ENCODE measurements around the gene OR2AK2. TPM values are rescaled to one million over a fixed set of nuclear protein-coding genes. Genes with fewer than 3 reads are reported as not detected.
"Not testable (repeated sequence)": the region's sequence is repeated elsewhere in the genome, so short reads cannot be mapped to it uniquely, and the experiment has no call there.

Gene OR2AK2, protein sequence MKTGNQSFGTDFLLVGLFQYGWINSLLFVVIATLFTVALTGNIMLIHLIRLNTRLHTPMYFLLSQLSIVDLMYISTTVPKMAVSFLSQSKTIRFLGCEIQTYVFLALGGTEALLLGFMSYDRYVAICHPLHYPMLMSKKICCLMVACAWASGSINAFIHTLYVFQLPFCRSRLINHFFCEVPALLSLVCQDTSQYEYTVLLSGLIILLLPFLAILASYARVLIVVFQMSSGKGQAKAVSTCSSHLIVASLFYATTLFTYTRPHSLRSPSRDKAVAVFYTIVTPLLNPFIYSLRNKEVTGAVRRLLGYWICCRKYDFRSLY
- polyA plus RNA-seq (2013, experiment 1 of 2; ENCODE audit: insufficient read length): not detected
- not detected for polyA plus RNA-seq (2013, experiment 2 of 2; ENCODE audit: insufficient read length)

GRCh38 chr1:247964933-247965332 lies at the start of gene OR2AK2:
Gene OR2AK2, plus strand, starts transcription at chr1:247965233. Its CDS starts 144 bp downstream, at chr1:247965377.
- no peak for DNase-seq

DNA sequence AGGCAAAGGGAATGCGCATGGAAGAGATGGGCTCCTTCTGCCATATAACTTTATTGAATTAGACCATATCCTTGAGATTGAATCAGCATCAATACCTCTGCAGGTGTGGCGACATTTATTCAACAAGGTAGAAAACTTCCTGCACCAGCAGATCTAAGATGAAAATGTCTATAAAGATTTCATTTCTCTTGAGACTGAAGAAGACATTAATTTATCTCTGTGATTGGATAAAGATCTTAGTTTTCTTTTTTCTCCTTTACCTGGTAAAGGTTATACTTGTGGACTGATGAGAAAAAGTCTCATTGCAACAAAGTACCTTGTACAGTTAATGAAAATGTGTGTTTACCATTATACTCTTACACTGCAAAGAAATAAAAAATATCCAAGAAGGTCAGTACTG lies 45.1 kb upstream of the OR2AK2 start, which contains the start of gene OR2T8:
Gene OR2T8 (plus strand): TSS at position 301 of the 400 bp plus-strand sequence. CDS start 766 bp downstream, outside the sequence.
- DNase-seq: no peak

DNA sequence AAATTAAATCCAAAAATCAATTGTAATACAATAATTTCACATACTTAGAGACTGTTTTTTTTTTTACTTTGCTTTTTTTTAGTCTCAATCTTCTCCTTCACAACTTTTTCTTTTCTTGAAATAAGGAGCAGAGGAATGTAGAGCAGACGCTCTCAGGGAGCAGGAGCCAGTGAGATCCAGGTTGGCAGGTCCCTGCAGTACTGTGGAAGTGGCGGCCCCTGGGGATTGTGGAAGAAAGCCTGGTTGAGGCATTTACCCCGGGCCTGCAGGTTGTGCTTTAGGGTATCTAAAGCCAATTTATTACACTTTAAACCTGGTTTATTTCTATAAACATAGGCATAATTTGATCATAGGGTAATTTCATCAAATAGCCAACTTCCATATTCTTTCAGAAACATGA lies 41.1 kb upstream of the OR2AK2 start:
- DNase-seq: no peak

DNA sequence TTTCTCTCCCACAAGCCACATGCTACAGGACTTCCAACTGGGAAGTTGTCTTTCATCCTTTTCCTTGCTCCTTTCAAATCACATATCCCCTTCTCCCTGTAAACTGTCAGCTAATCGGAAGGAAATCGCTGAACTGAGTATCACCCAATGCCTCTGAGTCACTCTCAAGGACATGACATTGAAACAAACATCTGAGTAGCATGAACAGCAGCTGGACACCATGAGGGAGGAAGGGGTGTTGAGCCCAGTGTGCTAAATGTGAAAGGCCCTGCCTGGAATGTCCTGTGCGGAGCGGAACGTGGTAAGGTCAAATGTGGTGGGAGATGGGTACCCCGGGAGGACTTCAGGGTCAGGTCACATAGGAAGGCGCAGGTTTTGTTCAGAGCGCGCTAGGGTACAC lies 40.2 kb upstream of the OR2AK2 start, which contains the start of gene OR2AJ1:
Gene OR2AJ1 (plus strand): TSS at position 22 of the 400 bp plus-strand sequence. CDS start 8,880 bp downstream, outside the sequence.
- no peak for DNase-seq

DNA sequence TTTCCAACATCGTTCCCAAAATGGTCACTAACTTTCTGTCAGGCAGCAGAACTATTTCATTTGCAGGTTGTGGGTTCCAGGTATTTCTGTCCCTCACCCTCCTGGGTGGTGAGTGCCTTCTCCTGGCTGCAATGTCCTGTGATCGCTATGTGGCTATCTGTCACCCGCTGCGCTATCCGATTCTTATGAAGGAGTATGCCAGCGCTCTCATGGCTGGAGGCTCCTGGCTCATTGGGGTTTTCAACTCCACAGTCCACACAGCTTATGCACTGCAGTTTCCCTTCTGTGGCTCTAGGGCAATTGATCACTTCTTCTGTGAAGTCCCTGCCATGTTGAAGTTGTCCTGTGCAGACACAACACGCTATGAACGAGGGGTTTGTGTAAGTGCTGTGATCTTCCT lies 31.0 kb upstream of the OR2AK2 start:
- DNase-seq: no peak

- no peak for DNase-seq
Observed at GRCh38 chr1:247935781-247936180, 29.3 kb upstream of the OR2AK2 start.

- no peak for DNase-seq
Observed at GRCh38 chr1:247936415-247936814, 28.6 kb upstream of the OR2AK2 start.

DNA sequence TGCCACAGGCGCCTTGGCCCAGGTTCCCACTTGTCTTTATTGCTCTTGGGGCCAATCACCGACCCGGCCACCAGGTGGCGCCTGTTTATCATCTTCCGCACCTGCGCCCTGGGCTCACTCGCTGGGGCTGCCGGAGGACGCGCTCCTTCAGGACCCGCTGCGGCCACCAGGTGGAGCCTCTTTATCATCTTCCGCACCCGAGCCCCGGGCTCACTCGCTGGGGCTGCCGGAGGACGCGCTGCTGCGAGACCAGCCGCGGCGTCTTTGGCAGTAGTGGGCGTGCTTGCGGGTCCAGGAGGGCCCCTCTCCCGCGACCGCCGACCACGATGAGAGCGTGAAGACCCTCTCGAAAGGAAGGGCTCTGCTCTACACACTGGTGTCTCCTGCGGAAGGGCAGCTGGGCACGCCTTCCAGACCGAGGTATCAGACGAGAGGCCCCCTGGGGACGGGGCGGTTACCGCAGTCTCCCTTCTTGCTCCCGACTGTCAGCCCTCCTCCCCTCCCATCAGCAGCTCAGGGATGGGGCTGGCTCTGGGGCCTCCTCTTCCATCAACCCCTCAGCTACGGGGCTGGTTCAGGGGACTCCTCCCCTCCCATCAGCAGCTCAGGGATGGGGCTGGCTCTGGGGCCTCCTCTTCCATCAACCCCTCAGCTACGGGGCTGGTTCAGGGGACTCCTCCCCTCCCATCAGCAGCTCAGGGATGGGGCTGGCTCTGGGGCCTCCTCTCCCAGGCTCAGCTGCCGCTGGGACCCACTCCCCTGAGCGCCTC lies 27.9 kb upstream of the OR2AK2 start:
- DNase-seq: not testable (repeated sequence)

- DNase-seq: no peak
Observed at GRCh38 chr1:247942624-247943023, 22.4 kb upstream of the OR2AK2 start.

- no peak for DNase-seq
Observed at GRCh38 chr1:247948558-247948957, 16.5 kb upstream of the OR2AK2 start, which contains the start of gene OR2L8. Gene OR2L8, plus strand, starts transcription at chr1:247948858. Its CDS starts 0 bp downstream, at chr1:247948858.

DNA sequence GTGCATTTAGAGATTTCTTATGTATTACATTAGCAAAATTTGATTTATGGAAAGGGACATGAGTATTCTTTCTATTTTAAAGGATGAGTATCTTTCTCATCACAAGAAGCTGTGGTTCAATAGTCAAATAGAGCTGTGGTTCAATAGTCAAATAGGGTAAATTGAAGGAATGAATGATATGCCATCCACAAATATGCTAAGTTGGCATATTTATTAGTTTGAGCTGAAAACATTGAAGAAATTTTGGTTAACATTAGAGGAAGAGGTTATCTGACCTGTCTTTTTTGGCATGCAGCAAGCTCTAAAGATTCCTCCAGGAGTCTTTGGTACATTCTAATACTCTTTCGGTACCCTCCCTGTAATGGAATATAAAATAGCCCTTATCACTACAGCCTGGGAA lies 11.6 kb upstream of the OR2AK2 start:
- DNase-seq: no peak

DNA sequence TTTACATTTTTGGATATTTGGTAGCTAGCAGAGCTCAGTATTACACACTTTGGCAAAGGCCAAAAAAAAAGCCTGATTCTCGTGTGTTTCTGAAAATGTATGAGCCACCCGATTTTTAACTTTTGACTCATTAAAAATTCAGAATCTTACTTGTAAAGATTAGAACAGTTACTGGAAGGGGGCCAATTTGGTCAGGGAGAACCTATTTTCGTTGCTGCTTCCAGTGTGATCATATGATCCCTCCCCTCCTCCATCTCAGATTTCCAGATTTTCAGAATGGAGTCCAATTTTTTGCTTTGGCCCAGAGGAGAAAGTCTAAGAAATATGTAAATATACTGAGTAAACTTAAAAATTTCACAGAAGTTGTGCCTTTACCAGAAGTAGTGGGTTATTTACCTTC lies 3.2 kb upstream of the OR2AK2 start:
- no peak for DNase-seq

- DNase-seq: no peak
Observed at GRCh38 chr1:247962911-247963588, 2.0 kb upstream of the OR2AK2 start.

GRCh38 chr1:247966532-247967204 lies 1.6 kb downstream of the OR2AK2 start:
- no peak for DNase-seq

DNA sequence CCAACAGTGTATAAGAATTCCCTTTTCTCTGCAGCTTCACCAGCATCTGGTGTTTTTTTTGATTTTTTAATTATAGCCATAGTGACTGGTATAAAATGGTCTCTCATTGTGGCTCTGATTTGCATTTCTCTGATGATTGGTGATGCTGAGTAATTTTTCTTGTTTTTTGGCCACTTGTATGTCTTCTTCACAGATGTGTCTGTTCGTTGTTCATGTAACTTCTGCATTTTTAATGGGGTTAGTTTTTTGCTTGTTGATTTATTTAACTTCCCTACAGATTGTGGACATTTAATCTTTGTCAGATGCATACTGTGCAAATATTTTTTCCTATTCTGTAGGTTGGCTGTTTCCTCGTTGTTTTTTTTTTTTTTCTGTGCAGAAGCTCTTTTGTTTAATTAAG lies 28.0 kb downstream of the OR2AK2 start:
- no peak for DNase-seq

- no peak for DNase-seq
Observed at GRCh38 chr1:247998811-247999210, 33.8 kb downstream of the OR2AK2 start.

- no peak for DNase-seq
Observed at GRCh38 chr1:248000169-248000568, 35.1 kb downstream of the OR2AK2 start.

DNA sequence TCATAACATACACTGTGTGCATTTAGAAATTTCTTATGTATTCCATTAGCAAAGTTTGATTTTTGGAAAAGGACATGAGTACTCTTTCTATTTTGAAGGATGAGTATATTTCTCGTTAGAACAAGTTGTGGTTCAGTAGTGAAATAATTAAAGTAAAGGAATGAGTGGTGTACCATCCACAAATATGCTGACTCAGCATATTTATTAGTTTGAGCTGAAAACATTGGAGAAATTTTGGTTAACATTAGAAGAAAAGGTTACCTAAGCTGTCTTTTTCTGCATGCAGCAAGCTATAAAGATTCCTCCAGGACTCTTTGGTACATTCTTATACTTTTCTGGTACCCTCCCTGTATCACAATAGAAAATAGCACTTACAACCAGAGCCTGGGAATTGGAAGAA lies 42.7 kb downstream of the OR2AK2 start:
- DNase-seq: no peak

- DNase-seq: no peak
Observed at GRCh38 chr1:248009681-248010080, 44.6 kb downstream of the OR2AK2 start.

DNA sequence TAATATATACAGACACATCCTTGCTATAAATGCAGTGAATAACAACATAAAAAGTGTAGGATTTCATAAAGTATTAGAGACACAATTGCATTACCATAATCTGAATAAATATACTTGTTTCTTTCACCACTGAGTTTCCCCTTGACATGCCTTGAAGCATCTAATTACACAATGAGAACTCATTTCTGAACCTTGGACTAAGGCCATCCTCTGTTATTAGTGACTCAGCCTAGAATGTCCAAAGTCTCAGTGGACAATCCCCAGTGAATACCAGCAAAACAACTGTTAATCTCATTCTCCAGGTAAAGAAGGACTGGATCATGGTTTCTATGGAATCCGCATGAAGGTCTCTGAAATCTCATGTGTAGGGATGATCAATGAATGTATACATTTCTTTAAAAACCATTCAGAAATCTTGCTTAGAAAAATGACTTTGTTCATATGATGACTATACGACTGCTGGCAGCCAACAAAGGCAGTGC lies 48.2 kb downstream of the OR2AK2 start, which contains the start of gene OR2L5:
Gene OR2L5 (plus strand): TSS at position 432 of the 482 bp plus-strand sequence. CDS start 8,288 bp downstream, outside the sequence.
- no peak for DNase-seq

- DNase-seq: no peak
Observed at GRCh38 chr1:248015803-248016202, 50.8 kb downstream of the OR2AK2 start.

Measured in fibroblast of skin of scalp (primary cell).